MCF 10A (cell line): ENCODE results near the gene ATP1A2. TPM values are rescaled to one million over a fixed set of nuclear protein-coding genes. Genes with fewer than 3 reads are reported as not detected.

ENCODE experiments used
- BruUV-seq: library from RNA; stranded (reverse); fragments of 400-500 nt; replicated peaks from 2 replicates; lab custom pipeline; 2021; lab: Mats Ljungman, UMichigan
- CTCF ChIA-PET: fragments of 300-600 bp; sonication (Branson Sonifier 250); formaldehyde crosslinking; extraction: SDS; loops from one replicate; lab custom pipeline; 2021; ENCODE audit warnings: antibody characterized with exemption, inconsistent platforms; lab: Yijun Ruan, JAX
- POLR2A ChIA-PET: fragments of 300-600, 350-650 bp; sonication (Branson Sonifier 250); formaldehyde crosslinking; extraction: SDS; loops from one replicate; lab custom pipeline; 2020; ENCODE audit warnings: antibody characterized with exemption, inconsistent platforms; lab: Yijun Ruan, JAX
- DNase-seq: peaks from one replicate; pipeline ENCODE4 v3.0.0-alpha.2; 2018; ENCODE audit not compliant: unreplicated experiment
- H3K27ac Mint-ChIP-seq: one replicate; pipeline ENCODE4 v1.8.0; 2022; ENCODE audit warnings: mild to moderate bottlenecking, low read depth, mixed read lengths; ENCODE audit not compliant: unreplicated experiment
- H3K27me3 Mint-ChIP-seq: one replicate; pipeline ENCODE4 v1.8.0; 2022; ENCODE audit warnings: mixed read lengths; ENCODE audit not compliant: insufficient read depth, unreplicated experiment
- H3K36me3 Mint-ChIP-seq: one replicate; pipeline ENCODE4 v1.8.0; 2022; ENCODE audit warnings: mild to moderate bottlenecking, moderate library complexity, mixed read lengths; ENCODE audit not compliant: insufficient read depth, unreplicated experiment
- H3K4me1 Mint-ChIP-seq: one replicate; pipeline ENCODE4 v1.8.0; 2022; ENCODE audit warnings: mixed read lengths; ENCODE audit not compliant: insufficient read depth, unreplicated experiment
- H3K4me3 Mint-ChIP-seq: one replicate; pipeline ENCODE4 v1.8.0; 2022; ENCODE audit warnings: mild to moderate bottlenecking, moderate library complexity, mixed read lengths; ENCODE audit not compliant: unreplicated experiment
- H3K9me3 Mint-ChIP-seq: one replicate; pipeline ENCODE4 v1.8.0; 2022; ENCODE audit warnings: mixed read lengths; ENCODE audit not compliant: unreplicated experiment
- intact Hi-C: fragments of 100-400 bp; cut with micrococcal nuclease; formaldehyde crosslinking; loops from 2 replicates; pipeline ENCODE4 v1.14.1; 2022
- total RNA-seq: library from RNA; stranded (reverse); gene quantifications from 2 replicates; pipeline ENCODE4 v1.2.3, GENCODE V29; 2022
- TF ChIP-seq, protein P1 (sequence below): fragments of 200-600 bp; IDR thresholded peaks from one replicate; pipeline ENCODE4 v1.8.0; 2022; ENCODE audit warnings: antibody characterized with exemption, mild to moderate bottlenecking; ENCODE audit not compliant: unreplicated experiment

ATP1A2 gene
- total RNA-seq, 1 experiment from 2014 or later, result not detected

DNA sequence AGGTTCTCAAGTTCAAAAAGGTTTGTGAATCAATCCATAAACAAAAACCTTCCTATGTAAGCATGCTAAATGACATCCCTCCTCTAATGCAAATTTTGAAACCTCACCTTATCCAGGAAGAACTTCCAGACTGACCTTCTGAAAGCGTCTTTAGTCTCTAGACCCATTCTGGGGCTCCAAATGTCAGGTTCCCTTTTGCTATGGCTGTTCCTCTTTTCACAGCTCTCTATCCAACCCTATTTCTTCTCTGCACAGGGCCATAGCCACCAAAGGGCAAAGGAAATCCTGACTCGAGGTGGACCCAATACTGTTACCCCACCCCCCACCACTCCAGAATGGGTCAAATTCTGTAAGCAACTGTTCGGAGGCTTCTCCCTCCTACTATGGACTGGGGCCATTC lies 39.2 kb downstream of the ATP1A2 start:
- CTCF ChIA-PET, result no interaction called here
- POLR2A ChIA-PET, result no interaction called here
- H3K27me3 Mint-ChIP-seq, result no peaks in the 10 kb centered on the region
- intact Hi-C loops, result no loop called here
- no TSS peak for BruUV-seq
- no peak for DNase-seq
- TF ChIP-seq, protein P1, sequence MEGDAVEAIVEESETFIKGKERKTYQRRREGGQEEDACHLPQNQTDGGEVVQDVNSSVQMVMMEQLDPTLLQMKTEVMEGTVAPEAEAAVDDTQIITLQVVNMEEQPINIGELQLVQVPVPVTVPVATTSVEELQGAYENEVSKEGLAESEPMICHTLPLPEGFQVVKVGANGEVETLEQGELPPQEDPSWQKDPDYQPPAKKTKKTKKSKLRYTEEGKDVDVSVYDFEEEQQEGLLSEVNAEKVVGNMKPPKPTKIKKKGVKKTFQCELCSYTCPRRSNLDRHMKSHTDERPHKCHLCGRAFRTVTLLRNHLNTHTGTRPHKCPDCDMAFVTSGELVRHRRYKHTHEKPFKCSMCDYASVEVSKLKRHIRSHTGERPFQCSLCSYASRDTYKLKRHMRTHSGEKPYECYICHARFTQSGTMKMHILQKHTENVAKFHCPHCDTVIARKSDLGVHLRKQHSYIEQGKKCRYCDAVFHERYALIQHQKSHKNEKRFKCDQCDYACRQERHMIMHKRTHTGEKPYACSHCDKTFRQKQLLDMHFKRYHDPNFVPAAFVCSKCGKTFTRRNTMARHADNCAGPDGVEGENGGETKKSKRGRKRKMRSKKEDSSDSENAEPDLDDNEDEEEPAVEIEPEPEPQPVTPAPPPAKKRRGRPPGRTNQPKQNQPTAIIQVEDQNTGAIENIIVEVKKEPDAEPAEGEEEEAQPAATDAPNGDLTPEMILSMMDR, result no peak
- H3K27ac Mint-ChIP-seq, result no peak overlapping the region
- no peak overlapping the region for H3K4me3 Mint-ChIP-seq
- H3K4me1 Mint-ChIP-seq, result peaks cover 7% of the 10 kb centered on the region
- H3K36me3 Mint-ChIP-seq, result no peaks in the 10 kb centered on the region
- no peaks in the 10 kb centered on the region for H3K9me3 Mint-ChIP-seq

DNA sequence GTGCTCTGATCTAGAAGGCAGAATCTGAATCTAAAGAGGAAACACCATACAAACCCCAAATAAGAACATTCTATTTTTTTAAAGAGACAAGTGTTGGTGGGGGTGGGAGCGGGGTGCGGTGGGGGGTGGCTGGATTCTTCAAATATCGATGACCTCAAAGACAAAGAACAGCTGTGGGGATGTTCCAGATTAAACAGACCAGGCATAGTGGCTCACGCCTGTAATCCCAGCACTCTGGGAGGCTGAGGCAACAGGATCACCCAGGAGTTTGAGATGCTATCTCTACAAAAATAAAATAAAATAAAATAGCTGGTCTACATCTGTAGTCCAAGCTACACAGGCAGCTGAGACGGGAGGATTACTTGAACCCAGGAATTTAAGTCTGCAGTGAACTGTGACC lies 40.8 kb downstream of the ATP1A2 start:
- BruUV-seq, result no TSS peak
- no peaks in the 10 kb centered on the region for H3K27me3 Mint-ChIP-seq
- DNase-seq, result no peak

DNA sequence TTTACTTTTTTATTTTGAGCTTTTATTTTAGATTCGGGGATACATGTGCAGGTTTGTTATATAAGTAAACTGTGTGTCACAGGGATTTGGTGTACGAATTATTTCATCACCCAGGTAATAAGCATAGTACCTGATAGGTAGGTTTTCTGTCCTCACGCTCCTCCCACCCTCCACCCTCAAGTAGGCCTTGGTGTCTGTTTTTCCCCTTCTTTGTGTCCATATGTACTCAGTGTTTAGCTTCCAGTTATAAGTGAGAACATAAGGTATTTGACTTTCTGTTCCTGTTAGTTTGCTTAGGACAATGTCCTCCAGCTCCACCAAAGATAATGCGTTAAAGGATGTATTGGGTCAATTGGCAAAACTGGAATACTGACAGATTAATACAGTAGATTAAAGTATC lies 41.6 kb downstream of the ATP1A2 start:
- TF ChIP-seq, protein P1, result no peak
- H3K9me3 Mint-ChIP-seq, result no peaks in the 10 kb centered on the region
- no peak overlapping the region for H3K4me3 Mint-ChIP-seq
- DNase-seq, result no peak
- ChIA-PET CTCF (interaction anchor here (0.9 to 2.2 kb wide), 4 partner anchors 36 to 111 kb away, joined by 3 to 6 read pairs (median 3); no protein-coding TSS in a partner anchor), POLR2A (interaction anchor here (2.2 kb wide), 1 partner anchor 12 kb away, joined by 6 read pairs; no protein-coding TSS in a partner anchor)
- BruUV-seq, result no TSS peak
- H3K36me3 Mint-ChIP-seq, result no peaks in the 10 kb centered on the region
- no peaks in the 10 kb centered on the region for H3K27me3 Mint-ChIP-seq
- H3K4me1 Mint-ChIP-seq, result no peaks in the 10 kb centered on the region
- intact Hi-C loops, result no loop called here
- H3K27ac Mint-ChIP-seq, result no peak overlapping the region

More for the DNA sequence above, 40.8 kb downstream of the ATP1A2 start:
- intact Hi-C loops, result no loop called here
- H3K4me1 Mint-ChIP-seq, result peaks cover 6% of the 10 kb centered on the region
- TF ChIP-seq, protein P1, result no peak
- H3K4me3 Mint-ChIP-seq, result no peak overlapping the region
- no peaks in the 10 kb centered on the region for H3K9me3 Mint-ChIP-seq
- ChIA-PET POLR2A (interaction anchor here (2.2 kb wide), 1 partner anchor 13 kb away, joined by 6 read pairs; no protein-coding TSS in a partner anchor), CTCF (interaction anchor here (0.6 to 2.2 kb wide), 9 partner anchors 10 to 381 kb away, joined by 3 to 6 read pairs (median 3); no protein-coding TSS in a partner anchor)
- no peaks in the 10 kb centered on the region for H3K36me3 Mint-ChIP-seq
- no peak overlapping the region for H3K27ac Mint-ChIP-seq

DNA sequence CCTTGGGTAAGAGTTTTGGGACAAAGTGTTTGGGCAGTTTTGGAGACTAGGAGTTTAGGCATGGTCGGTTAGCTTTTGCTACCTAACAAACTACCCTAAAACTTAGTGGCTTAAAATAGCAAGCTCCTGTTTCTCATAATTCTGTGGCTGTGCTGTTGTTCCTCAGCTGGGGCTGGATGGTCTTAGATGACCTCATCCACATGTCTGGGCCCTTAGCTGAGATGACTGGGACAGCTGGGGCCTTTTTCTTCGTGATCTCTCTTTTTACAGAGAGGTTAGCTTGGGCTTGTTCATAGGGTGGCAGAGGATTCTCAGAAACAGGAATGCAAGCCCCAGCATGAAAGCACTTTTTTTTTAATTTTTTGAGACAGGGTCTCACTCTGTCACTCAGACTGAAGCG lies 42.5 kb downstream of the ATP1A2 start:
- no peaks in the 10 kb centered on the region for H3K9me3 Mint-ChIP-seq
- no peaks in the 10 kb centered on the region for H3K27me3 Mint-ChIP-seq
- no peaks in the 10 kb centered on the region for H3K36me3 Mint-ChIP-seq
- POLR2A ChIA-PET, result interaction anchor here (0.7 to 2.2 kb wide), 2 partner anchors 11 to 48 kb away, joined by 3 to 6 read pairs; no protein-coding TSS in a partner anchor
- no peak overlapping the region for H3K4me3 Mint-ChIP-seq
- no peaks in the 10 kb centered on the region for H3K4me1 Mint-ChIP-seq
- H3K27ac Mint-ChIP-seq, result no peak overlapping the region
- TF ChIP-seq, protein P1, result no peak
- DNase-seq, result no peak
- CTCF ChIA-PET, result interaction anchor here (0.7 to 1.0 kb wide), 2 partner anchors 29 to 35 kb away, joined by 3 read pairs; no protein-coding TSS in a partner anchor
- intact Hi-C loops, result no loop called here
- BruUV-seq, result no TSS peak
